Body of pancreas (tissue), 4 donors: Measurements from ENCODE around the gene ZCCHC2.

Experiments
- CTCF ChIP-seq, 7 experiments: fragments of 450-650 bp in 4 of 7; fragments of 200-600 bp in 3 of 7; sonication (generic) in 3 of 7; IDR thresholded peaks; one replicate each; pipeline ENCODE4 v1.5.1; 2016 to 2019; ENCODE audit warnings: antibody characterized with exemption in 7 of 7
- POLR2A ChIP-seq, 3 donors: fragments of 450-650 bp; IDR thresholded peaks; one replicate each; pipeline ENCODE4 v1.6.1; 2016; ENCODE audit warnings: antibody characterized with exemption in 3 of 3, mild to moderate bottlenecking in 2 of 3

GRCh38 chr18:62614494-62614893 lies 91.7 kb downstream of the ZCCHC2 start:
- TF ChIP-seq CTCF (IDR thresholded peaks at IDR 0.05) (no peak), POLR2A (IDR thresholded peaks at IDR 0.05) (no peak)
